ENCODE measurements around the gene LSAMP. TPM values are rescaled to one million over a fixed set of nuclear protein-coding genes. Genes with fewer than 3 reads are reported as not detected.

Gene LSAMP
- polyA plus RNA-seq, 2 of the 4 experiments (the other 2 are of a cell fraction) = 0.12 to 0.53 TPM

DNA sequence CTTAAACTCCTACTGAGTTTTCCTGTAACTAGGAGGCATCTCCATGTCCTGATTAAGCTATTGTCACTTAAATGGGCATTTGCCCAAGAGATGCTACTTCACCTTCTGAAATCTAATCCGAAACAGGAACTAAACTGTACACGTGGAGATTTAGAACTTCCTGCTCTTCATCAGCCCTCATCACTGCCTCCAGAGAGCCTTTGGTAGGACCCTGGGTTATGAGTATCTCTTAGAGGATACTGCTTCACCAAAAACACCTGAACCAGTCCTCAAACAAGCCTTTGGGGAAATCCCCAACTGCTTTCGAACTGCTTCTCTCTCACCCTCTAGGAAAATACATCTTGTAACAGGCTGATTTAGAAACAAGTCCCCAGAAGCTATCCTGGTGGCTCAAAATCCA, 501.7 kb downstream of the LSAMP start:
- Histone ChIP-seq H3K4me1 (no peaks in the 10 kb centered on the region), H3K4me3 (no peak overlapping the region), H3K4me2 (no peak overlapping the region), H3K27ac (no peak overlapping the region), H3K9me3 (no peaks in the 10 kb centered on the region)
- FAIRE-seq (no peak), ATAC-seq (no peak), DNase-seq (ENCODE audit: low read depth in 1 of 2, low spot score in 1 of 2) (no peak)
- WGBS (ENCODE audit: missing lambda C conversion rate) = 5% methylated on average over 3 of the region's 3 CpGs
- ChIA-PET POLR2A (no interaction called here), CTCF (no interaction called here)
- no peak for TF ChIP-seq KDM5A (IDR thresholded peaks at IDR 0.05)
- TF ChIP-seq FOXS1 (CRISPR knock-in tag; IDR thresholded peaks at IDR 0.05) = no peak
- TF ChIP-seq ESRRA (IDR thresholded peaks at IDR 0.05; ENCODE audit: borderline replicate concordance, low read length) = no peak
- TF ChIP-seq, protein P1, sequence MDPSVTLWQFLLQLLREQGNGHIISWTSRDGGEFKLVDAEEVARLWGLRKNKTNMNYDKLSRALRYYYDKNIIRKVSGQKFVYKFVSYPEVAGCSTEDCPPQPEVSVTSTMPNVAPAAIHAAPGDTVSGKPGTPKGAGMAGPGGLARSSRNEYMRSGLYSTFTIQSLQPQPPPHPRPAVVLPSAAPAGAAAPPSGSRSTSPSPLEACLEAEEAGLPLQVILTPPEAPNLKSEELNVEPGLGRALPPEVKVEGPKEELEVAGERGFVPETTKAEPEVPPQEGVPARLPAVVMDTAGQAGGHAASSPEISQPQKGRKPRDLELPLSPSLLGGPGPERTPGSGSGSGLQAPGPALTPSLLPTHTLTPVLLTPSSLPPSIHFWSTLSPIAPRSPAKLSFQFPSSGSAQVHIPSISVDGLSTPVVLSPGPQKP (IDR thresholded peaks at IDR 0.05; ENCODE audit: low read depth, low read length) = no peak
- no peak for TF ChIP-seq ZC3H11A (IDR thresholded peaks at IDR 0.05)
- no peak for TF ChIP-seq PHF8 (IDR thresholded peaks at IDR 0.05; ENCODE audit: borderline replicate concordance, low read depth)
- TF ChIP-seq RCOR1 (IDR thresholded peaks at IDR 0.05; ENCODE audit: low read depth, low read length) = no peak
- no peak for TF ChIP-seq MAZ (IDR thresholded peaks at IDR 0.05; ENCODE audit: borderline replicate concordance, low read depth, low read length)

DNA sequence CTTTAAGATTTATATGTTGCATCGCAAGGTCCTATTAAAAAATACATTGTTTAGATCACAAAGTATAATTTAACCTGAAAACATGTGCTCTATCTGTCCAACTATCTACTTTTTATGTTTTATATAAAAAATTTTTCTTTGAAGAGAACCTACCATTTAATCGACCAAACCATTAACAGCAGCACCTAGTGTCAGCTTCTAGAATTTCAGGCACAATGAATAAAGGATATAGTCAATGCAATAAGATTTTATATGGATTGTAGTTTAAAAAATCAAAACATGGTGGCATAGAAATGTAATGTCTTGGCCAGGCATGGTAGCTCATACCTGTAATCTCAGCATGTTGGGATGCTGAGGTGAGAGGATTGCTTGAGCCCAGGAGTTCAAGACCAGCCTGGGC, 508.2 kb downstream of the LSAMP start:
- ATAC-seq (peak in 1 of 2 experiments; percentile 51; a peak in 1 of 6 replicates), FAIRE-seq (no peak), DNase-seq (ENCODE audit: low read depth in 1 of 2, low spot score in 1 of 2) (peak in 1 of 2 experiments; percentile 3)
- no peaks in the 10 kb centered on the region for H3K9me3 ChIP-seq
- 24% methylated on average over 2 of the region's 2 CpGs for WGBS (ENCODE audit: missing lambda C conversion rate)
- no peak for TF ChIP-seq FOSL2 (IDR thresholded peaks at IDR 0.05)
- no peak for TF ChIP-seq FOSL2 (CRISPR knock-in tag; IDR thresholded peaks at IDR 0.05)
- TF ChIP-seq, protein P2, sequence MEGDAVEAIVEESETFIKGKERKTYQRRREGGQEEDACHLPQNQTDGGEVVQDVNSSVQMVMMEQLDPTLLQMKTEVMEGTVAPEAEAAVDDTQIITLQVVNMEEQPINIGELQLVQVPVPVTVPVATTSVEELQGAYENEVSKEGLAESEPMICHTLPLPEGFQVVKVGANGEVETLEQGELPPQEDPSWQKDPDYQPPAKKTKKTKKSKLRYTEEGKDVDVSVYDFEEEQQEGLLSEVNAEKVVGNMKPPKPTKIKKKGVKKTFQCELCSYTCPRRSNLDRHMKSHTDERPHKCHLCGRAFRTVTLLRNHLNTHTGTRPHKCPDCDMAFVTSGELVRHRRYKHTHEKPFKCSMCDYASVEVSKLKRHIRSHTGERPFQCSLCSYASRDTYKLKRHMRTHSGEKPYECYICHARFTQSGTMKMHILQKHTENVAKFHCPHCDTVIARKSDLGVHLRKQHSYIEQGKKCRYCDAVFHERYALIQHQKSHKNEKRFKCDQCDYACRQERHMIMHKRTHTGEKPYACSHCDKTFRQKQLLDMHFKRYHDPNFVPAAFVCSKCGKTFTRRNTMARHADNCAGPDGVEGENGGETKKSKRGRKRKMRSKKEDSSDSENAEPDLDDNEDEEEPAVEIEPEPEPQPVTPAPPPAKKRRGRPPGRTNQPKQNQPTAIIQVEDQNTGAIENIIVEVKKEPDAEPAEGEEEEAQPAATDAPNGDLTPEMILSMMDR (IDR thresholded peaks at IDR 0.05) = 0 out of 3 replicates have a peak, but pooled peaks have one; percentile 7
- H3K4me1 ChIP-seq = no peaks in the 10 kb centered on the region
- H3K4me3 ChIP-seq = no peak overlapping the region
- H3K27ac ChIP-seq = no peak overlapping the region
- ChIA-PET POLR2A (no interaction called here), CTCF (interaction anchor here (1.4 kb wide), 2 partner anchors 24 to 27 kb away, joined by 3 read pairs; no protein-coding TSS in a partner anchor)
- H3K4me2 ChIP-seq = no peak overlapping the region

DNA sequence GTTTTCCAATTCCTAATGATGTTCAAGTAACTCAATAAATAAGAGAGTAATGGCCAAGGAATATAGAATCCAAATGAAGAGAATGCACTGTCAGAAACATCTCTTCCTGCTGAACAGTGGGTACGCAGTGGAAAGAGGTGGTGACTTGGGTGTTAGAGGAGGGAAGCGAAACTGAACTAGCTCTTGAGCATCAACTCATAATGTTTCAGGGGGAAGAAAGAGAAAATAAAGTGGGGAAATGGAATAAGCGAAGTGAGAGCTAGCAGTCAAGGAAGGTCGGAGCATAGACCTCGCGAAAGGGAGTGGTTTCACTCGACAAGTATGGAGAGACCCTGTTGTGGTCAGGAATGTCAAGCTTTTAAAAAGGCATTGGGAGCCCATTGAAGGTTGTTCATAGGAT, 512.5 kb downstream of the LSAMP start:
- Histone ChIP-seq H3K4me2 (no peak overlapping the region), H3K4me1 (no peaks in the 10 kb centered on the region), H3K4me3 (no peak overlapping the region), H3K27ac (no peak overlapping the region), H3K9me3 (no peaks in the 10 kb centered on the region)
- CTCF ChIA-PET = no interaction called here
- ATAC-seq = no peak
- 50% methylated on average over 7 of the region's 7 CpGs for WGBS (ENCODE audit: missing lambda C conversion rate)
- no peak for TF ChIP-seq CHD4 (IDR thresholded peaks at IDR 0.05; ENCODE audit: borderline replicate concordance)
- TF ChIP-seq, protein P1 (IDR thresholded peaks at IDR 0.05; ENCODE audit: low read depth, low read length) = no peak
- TF ChIP-seq HEYL (CRISPR knock-in tag; IDR thresholded peaks at IDR 0.05) = no peak
- TF ChIP-seq, protein P3, sequence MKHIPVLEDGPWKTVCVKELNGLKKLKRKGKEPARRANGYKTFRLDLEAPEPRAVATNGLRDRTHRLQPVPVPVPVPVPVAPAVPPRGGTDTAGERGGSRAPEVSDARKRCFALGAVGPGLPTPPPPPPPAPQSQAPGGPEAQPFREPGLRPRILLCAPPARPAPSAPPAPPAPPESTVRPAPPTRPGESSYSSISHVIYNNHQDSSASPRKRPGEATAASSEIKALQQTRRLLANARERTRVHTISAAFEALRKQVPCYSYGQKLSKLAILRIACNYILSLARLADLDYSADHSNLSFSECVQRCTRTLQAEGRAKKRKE (CRISPR knock-in tag; IDR thresholded peaks at IDR 0.05; ENCODE audit: low read depth) = no peak
- TF ChIP-seq, protein P4, sequence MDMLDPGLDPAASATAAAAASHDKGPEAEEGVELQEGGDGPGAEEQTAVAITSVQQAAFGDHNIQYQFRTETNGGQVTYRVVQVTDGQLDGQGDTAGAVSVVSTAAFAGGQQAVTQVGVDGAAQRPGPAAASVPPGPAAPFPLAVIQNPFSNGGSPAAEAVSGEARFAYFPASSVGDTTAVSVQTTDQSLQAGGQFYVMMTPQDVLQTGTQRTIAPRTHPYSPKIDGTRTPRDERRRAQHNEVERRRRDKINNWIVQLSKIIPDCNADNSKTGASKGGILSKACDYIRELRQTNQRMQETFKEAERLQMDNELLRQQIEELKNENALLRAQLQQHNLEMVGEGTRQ (IDR thresholded peaks at IDR 0.05) = no peak
- no peak for FAIRE-seq
- POLR2A ChIA-PET = no interaction called here
- DNase-seq (ENCODE audit: low read depth in 1 of 2, low spot score in 1 of 2) = no peak
